ENCODE measurements around the gene NIPAL3.

Gene NIPAL3

DNA sequence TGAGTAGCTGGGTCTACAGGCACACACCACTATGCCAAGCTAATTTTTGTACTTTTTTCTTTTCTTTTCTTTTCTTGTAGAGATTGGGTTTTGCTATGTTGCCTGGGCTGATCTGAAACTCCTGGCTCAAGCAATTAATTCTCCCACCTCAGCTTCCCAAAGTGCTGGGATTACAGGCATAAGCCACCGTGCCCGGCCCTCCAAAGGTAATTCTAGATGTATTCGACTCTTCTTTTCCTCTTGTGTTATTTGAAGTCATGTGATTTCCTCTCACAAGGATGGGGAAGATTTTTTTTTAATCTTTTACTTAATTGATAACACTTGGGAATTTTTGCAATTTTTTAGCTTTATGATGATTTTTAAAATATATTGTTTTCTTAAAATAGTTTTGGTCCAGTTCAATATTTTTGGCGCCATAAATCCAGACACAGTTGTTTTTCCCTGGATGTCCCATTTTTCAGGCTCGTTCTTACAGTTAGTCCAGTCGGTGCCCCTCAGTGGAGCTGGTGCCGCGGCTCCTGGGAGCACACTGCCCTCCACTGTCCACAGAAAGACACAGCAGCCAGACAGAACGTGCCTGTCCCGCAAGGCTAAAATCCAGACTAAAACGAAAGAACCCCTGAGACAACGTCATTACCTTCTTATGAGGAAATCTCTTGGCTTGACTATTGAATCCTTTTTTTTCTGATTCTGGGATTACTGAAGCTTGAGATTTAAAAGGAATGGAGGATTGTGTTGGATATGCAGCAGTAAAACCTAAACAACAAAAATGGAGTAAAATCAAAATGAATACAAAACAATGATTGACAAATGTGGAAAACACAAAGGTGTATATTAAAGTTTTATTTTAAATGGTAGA, 24.4 kb upstream of the NIPAL3 start:
- peak in 1 of 2 donors; percentile 45 for DNase-seq (ENCODE audit: low read depth in 2 of 2)

DNA sequence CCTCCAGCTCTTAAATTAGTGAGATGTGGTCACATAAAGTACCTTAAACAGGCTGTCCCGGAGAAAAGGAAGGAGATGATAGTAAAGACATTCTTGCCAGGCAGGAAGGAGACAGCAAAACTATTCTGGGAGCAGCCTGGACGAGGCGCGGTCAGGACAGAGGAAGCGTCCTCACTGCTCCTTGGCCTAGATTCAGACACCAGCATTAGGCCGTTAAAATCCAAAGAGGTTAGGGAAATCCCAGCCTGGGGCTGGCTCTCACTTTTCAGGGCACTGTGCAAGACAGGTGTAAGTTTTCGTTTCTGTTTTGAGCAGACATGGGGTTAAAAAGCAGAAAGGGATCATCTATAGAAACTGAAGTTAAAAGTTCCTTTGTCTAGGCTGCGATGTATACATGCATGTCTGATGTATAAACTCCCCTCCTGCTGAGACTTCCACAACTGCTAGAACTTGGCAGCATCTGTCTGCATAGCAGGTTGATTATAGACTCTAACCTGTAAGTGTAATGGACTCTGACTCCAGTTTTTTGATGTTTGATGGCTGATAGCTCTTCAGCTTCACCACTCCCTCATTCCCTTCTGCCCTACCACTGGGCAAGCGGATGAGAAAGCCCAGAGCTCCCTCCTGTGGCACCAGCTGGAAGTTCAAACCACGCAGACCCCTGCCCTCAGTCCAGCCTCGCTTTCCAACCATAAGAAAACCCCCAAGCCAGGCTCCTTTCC, 23.6 kb upstream of the NIPAL3 start:
- DNase-seq (ENCODE audit: low read depth in 2 of 2): no peak

DNA sequence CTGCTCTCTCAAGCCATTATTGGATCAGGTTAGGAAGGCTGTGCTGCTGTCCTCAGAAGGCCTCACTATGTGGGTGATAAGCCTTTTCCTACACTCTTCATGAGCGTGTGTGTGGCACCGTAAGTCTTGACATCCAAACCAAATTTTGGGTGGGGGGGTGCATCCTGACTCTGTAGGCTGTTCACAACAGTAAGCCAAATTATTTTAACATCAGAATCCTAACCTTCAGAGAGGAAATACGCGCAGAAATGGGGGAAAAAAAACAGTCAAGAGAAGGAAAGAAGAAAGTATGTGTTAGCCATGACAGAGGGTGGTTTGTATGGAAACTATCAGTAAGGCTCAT, 23.0 kb upstream of the NIPAL3 start:
- DNase-seq (ENCODE audit: low read depth in 2 of 2): no peak

DNA sequence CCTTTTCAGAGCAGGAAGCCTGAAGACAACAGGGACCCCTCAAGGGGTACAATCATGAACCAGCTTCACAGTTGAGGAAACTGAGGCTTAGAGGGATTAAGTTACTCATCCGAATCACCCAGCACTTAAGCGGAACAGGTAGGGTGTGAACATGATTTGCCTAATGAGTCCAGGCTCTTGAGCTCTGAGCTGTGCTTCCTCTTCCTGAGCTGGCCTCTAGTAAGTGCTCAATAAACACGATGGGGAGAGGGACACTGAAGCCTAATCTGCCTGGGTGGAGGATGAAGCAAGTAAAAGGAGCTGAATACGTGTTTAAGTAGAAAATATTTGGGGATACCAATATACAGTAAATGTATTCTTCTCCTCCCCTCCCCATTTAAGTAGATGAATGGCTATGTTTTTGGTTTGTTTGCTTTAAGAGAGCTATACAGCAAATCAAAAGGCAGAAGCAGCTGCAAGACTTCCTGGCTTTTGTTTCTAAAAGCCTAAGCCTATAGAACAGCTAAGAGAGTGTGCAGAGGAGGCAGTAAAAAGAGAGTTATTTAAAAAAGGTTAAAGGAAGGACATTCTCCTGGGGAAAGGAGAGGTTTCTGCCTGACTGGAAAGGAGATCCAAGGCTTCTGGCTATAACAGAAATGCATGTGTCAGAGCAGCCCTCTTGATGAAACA, 22.5 kb upstream of the NIPAL3 start:
- no peak for DNase-seq (ENCODE audit: low read depth in 2 of 2)

DNA sequence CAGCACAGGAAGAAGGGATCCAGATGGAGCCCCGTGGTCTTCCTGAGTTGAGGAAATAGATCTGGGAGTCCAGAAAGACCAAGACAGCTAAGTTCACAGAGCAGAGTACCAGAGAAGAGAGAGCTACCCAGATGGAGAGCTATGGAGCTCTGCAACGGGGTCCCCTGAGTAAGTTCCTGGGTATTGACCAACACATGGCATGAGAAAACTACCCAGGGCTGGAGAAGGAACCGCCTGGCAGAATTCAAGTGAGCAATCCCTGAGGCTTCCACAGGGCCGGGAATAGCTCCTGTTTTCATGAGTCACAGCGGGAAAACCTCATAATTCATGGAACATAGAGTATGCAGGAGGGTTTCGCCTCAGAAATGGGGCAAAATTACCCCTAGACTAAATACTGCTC, 21.7 kb upstream of the NIPAL3 start:
- no peak for DNase-seq (ENCODE audit: low read depth in 2 of 2)

DNA sequence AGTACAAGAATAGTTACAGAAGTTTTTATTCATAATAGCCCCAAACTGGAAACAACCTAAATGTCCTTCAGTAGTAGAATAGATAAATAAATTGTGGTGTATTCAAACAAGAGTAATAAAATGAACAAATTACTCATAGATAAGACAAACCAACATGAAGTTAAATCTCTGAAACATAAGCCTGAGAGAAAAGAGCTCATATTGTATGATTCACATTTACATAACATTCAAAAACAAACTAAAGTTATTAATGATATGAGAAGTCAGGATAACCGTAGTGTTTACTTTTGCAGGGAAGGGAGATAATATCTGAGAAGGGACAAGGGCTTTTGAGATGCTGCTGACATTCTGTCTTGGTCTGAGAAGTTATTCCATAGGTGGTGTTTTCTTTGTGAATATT, 15.5 kb upstream of the NIPAL3 start:
- DNase-seq (ENCODE audit: low read depth in 2 of 2): no peak

DNA sequence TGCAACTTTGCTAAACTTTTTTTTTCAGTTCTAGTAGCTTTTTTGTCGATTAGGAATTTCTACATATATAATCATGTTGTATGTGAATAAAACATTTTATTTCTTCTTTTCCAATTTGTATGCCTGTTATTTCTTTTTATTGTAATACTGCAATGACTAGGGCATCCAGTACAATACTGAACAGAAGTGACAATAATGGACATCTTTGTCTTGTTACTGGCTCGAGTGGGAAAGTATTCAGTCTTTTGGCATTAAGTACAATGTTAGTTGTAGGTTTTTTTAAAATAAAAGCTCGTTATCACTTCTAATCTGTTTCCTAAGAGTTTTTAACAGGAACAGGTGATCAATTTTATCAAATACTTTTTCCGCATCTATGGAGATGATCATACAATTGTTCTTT, 11.8 kb upstream of the NIPAL3 start:
- no peak for DNase-seq (ENCODE audit: low read depth in 2 of 2)

DNA sequence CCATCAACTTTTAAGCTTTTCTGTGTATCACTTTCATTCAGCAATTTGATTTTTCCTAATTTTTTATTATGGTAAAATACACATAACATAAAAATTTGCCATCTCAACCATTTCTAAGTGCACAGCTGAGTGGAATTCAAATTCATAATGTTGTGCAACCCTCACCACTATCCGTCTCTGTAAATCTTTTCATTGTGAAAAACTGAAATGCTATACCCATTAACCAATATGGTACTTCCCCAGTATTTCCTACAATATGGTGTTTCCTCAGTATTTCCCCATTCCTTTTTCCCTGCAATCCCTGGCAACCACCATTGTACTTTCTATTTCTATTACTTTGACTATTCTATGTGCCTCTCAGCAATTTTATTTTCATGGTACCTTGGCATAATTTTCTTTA, 8.8 kb upstream of the NIPAL3 start:
- DNase-seq (ENCODE audit: low read depth in 2 of 2): no peak

DNA sequence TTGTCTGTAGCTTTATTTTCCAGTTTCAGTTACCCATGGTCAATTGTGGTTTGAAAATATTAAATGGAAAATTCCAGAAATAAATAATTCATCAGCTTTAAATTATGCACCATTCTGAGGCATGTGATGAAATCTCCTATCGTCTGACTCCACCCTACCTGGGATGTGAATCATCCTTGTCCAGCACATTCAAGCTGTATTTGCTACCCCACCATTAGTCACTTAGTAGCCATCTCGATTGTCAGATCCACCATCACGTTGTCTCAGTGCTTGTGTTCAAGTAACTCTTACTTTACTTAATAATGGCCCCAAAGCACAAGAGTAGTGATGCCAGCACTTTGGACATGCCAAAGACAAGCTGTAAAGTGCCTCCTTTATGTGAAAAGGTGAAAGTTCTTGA, 6.1 kb upstream of the NIPAL3 start:
- DNase-seq (ENCODE audit: low read depth in 2 of 2): no peak

DNA sequence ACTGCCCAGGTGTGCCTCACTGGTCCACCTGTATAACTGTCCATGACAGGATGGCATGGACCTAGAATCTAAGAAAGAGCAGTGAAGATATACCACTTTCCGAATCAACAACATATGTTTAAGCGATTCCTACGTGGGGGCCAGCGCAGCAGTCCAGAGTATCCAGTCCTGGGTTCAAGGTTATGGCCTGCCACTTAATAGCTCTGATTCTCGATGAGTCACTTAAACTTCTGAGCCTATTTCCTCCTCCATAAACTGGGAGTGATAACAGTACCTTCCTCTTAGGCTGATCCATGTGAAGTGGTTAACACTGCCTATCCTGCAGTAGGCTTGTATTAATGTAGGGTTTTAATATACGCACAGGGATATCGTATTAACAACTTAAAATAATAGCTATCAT, 4.9 kb upstream of the NIPAL3 start:
- no peak for DNase-seq (ENCODE audit: low read depth in 2 of 2)

DNA sequence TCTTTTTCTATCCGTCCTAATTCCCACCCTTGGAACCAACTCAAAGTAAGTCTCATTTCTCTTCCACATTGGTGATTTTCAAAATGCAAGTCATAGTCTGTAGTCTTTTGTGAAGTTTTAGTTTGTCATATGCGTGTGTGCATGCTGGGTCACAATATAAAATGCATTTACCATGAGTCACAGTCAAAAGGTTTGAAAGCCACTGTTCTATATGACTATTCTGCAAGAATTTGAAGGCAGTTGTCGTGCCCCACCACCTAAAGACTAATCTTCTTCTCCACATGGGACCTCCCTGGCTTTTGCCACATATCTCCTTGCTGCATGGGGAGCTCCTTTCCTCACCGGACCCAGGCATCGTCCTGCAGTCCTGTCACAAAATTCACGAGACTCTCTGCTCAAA, 3.6 kb upstream of the NIPAL3 start:
- no peak for DNase-seq (ENCODE audit: low read depth in 2 of 2)

DNA sequence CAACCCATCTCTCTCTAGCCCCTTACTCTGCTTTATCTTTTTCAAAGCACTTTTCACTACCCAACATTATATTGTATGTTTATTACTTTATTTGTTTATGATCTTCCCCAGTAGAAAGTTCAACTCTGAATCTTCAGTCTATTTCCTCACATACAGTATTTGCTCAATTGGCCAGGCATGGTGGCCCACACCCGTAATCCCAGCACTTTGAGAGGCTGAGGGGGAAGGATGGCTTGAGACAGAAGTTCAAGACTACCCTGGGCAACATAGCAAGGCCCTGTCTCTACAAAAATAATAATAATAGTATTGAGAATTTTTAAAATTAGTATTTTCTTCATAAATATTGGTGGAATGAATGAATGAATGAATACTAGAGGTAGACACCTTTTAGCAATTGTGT, 3.2 kb upstream of the NIPAL3 start:
- DNase-seq (ENCODE audit: low read depth in 2 of 2): no peak

DNA sequence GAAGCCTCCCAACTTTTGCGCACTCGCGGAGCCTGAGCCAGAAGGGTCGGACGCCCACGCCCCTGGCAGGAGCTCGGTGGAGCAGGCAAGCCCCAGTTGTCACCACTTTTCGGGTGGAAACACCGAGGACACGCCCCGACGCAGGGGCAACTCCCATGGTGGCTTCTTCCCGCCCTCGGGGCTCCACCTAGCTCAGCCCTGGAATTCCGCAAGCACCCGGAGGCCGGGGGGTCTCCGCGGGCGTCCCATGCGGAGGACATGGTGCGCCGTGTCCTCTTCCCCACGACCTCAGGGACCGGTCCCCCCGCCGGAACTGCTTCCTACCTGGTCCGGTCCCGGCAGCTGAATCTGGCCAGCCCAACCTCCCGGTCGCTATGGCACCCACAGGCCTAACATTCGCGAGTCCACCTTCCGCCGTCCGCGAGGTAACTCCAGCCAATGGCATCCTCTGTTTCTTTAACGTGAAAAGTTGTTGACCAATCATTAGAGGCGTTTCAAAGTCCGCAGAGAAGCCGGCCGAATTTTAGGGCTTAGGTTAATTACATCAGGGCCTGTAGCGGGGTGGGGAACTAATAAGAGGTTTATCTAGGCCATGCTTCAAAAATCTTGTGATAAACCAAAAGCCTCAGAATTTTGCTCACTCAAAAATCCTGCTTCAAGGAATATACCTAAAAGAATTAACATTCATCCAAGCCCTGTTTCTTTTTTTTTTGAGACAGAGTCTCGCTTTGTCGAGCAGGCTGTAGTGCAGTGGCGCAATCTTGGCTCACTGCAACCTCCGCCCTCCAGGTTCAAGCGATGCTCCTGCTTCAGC, 2.0 kb upstream of the NIPAL3 start, which contains the start of gene STPG1:
Gene STPG1, minus strand, starts transcription at position 433 of the 814 bp plus-strand sequence. CDS start 12,394 bp downstream, outside the sequence.
- peak; percentile 64 to 69 for DNase-seq (ENCODE audit: low read depth in 2 of 2)

DNA sequence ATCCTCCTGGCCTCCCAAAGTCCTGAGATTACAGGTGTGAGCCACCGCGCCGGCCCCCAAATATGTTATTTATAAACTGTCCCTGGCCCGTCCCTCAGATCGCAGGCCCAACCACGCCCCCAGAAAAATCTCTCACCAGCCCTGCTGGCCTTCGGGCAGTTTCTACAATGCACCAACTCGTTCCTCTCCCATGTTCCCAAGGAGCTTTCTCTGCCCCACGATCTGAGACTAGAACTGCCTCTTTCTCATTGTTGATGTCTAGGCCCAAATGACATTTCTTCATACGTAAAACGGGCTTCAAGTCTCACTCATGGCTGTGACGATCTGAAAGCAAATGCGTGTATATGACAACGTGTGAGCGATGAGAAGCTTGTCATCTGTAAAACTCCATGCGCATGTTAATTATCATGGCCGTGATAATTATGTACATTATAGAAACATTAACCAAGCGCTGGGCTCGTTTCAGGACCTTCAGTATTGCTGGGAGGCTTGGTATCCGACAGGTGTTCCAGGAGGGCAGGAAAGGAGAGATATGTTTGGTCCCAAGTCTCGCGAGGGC, 748 bp upstream of the NIPAL3 start:
- no peak for DNase-seq (ENCODE audit: low read depth in 2 of 2)

DNA sequence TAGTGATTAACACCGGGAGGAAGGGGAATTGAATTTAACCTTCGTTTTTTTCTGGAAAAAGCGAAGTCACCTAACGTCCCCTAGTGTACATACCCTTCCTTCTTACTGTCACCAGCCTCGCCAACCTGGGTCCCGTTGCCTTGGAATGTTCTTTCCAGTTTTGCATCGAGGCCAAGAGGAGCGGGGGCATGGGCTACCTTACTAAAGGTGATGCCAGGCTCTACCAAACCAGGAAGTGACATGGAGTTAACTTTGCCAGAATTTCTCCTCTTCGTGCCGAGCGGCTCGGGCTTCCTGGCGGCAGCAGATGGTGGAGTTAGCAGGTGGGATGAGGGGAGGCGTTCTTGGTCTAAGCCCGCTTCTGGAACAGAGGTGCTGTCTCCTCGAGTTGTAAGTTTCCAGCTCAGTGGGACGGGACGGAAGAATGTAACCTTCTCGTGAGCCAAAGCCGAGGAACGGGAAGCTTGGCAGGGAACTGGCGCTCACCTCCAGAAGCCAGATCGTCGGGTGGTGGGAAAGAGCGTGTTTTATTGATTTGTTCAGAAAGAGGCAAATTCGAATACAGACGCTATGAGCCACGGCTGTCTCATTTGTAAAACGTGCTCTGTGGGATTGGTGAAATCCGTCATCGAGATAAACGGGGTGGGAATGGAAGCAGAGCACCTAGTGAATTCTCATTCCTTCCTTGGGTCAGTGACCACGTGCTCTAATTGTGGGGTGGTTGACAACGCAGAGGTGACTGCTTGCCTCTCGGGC, 486 bp downstream of the NIPAL3 start:
- no peak for DNase-seq (ENCODE audit: low read depth in 2 of 2)

DNA sequence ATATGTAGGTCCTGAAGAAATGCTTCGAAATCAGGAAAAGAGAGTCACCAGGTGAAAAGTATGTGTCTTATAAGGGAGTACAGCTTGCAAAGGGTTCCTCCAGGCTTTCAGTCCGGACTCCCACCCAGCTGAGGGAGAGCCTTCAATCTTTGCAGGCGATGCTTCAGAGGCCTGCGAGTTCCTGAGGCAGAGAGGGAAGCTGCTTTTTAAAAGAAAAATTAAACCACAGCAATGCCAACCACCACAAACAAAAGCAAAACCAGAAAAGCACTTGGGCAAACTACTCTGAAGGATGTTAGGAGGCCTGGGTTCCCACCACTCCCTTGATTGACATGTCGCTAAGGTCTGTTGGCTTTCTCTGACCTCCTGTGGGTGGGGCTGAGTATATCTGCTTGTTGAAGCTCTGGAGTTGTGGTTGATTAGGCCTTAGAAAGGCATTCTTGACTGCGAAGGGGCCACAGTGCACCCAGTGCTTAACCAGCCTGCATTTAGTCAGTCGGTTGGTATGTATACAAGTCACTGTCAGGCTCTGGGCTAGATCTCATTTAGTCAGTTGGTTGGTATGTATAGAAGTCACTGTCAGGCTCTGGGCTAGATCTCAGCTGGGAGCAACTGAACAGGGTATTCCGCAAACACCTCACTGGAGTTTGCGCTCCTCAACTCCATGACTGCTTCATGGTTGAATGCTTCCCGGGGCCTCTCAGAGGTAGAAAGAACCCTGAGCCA, 1.2 kb downstream of the NIPAL3 start:
- peak in 1 of 2 donors; percentile 23 for DNase-seq (ENCODE audit: low read depth in 2 of 2)

DNA sequence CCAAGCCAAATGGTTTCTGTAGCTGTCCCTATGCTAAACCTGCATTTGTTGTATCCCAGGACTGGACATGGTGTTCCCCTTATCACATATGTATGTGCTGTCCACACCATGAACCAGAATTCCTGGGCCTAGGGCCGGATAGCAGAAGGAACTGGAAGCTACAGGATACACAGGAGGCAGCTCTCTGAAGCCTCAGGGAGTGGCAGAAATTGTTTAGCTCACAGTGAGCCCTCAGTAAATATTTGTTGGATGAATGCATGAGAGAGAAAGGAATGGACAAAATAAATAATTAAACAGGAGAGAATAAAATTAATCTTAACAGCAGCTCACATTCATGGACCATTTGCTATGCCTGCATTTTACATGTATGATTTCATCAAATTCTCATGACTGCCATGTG, 2.1 kb downstream of the NIPAL3 start:
- no peak for DNase-seq (ENCODE audit: low read depth in 2 of 2)

DNA sequence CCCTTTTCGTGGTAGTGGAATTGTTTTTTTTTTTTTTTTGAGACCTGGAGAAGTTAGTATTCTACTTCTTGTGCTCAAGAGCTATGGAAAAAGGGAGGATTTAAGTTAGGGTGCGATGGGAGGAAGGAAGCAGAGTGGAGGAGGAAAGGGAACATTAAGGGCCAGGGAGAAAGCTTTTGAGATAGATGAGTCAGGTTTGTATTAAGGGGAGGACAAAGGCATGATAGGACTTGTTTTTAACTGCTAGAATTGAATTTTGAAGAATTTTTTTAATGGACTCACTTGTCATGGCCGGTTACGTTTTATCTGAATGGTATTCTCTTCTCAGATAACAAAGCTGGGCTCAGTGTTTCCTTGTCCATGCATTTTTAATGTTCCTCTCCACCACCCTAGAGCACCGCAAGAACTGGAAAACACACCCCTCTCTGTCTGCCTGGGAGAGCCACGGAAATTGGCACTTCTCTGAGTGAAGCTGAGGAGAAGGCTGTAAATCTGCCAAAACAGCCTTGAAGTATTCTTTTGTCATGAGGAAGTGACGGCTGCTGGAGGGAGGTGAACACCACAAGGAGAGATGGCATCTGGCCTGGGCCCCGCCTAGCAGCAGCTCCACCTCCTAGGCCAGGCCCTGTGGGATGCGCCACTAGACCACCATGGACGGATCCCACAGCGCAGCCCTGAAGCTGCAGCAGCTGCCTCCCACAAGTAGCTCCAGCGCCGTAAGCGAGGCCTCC, 3.5 kb downstream of the NIPAL3 start:
- no peak for DNase-seq (ENCODE audit: low read depth in 2 of 2)

DNA sequence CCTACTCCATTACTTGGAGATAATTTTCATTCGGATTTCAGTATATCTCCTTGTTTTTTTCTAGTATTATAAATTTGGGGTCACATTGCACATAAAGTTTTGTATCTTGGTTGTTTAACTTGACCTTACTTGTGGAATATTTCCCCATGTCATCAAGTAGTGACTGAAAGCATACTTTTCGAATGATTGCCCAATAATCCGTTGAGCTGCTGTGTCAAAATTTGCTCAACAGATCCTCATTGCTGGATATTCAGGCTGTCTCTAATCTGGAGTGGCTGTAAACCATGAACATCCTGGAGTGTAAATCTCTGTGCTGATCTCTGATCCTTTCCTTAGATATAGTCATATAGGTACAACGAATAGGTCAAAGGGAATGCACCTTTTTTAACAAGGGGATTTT, 4.9 kb downstream of the NIPAL3 start:
- DNase-seq (ENCODE audit: low read depth in 2 of 2): no peak

Measured in activated CD4-positive, alpha-beta T cell treated with anti-CD3 and anti-CD28 coated beads for 24 hours (primary cell).